Right lobe of liver (tissue), 6 donors: ENCODE results near the gene DIP2C. TPM values are rescaled to one million over a fixed set of nuclear protein-coding genes. Genes with fewer than 3 reads are reported as not detected.
"Not testable (repeated sequence)": the region's sequence is repeated elsewhere in the genome, so short reads cannot be mapped to it uniquely, and the experiment has no call there.

Experiments
- ATAC-seq, 4 donors: fragments of 200-7000 bp; cut with Tn5 transposase; one replicate each; pipeline ENCODE4 v1.9.1; 2020; ENCODE audit warnings: mild to moderate bottlenecking in 4 of 4, moderate library complexity in 4 of 4
- DNase-seq, 3 donors: peaks; one replicate each; pipeline ENCODE4 v3.0.0-alpha.2; 2020
- H3K27ac ChIP-seq, 3 donors: fragments of 200-600 bp; one replicate each; pipeline ENCODE4 v1.8.0; 2022
- H3K27me3 ChIP-seq, 2 donors: fragments of 200-600 bp; one replicate each; pipeline ENCODE4 v1.8.0; 2022
- H3K36me3 ChIP-seq, 4 donors: fragments of 200-600 bp; sonication (generic) in 1 of 4; one replicate each; pipeline versions ENCODE4 v1.5.1 to v1.8.0; 2017 to 2022; ENCODE audit warnings: control low read depth in 1 of 4
- H3K4me1 ChIP-seq, 4 donors: fragments of 200-600 bp; sonication (generic) in 1 of 4; one replicate each; pipeline versions ENCODE4 v1.5.1 to v1.8.0; 2017 to 2022; ENCODE audit warnings: control low read depth in 1 of 4
- H3K4me3 ChIP-seq, 3 donors: fragments of 200-600 bp; one replicate each; pipeline ENCODE4 v1.8.0; 2022
- H3K9me3 ChIP-seq, 4 donors: fragments of 200-600 bp; sonication (generic) in 1 of 4; one replicate each; pipeline versions ENCODE4 v1.5.1 to v1.8.0; 2017 to 2022; ENCODE audit warnings: control low read depth in 1 of 4
- CTCF ChIP-seq, 4 donors: fragments of 200-600 bp in 3 of 4; fragments of 450-650 bp in 1 of 4; IDR thresholded peaks; one replicate each; pipeline versions ENCODE4 v1.5.1 to v1.8.0; 2016 to 2022; ENCODE audit warnings: antibody characterized with exemption in 4 of 4, mild to moderate bottlenecking in 2 of 4
- POLR2A ChIP-seq: fragments of 450-650 bp; IDR thresholded peaks from one replicate; pipeline ENCODE4 v1.6.1; 2017; ENCODE audit warnings: antibody characterized with exemption, mild to moderate bottlenecking
- WGBS: methylation state at CpG from one replicate; pipeline ENCODE4 v1.1.6; 2018; ENCODE audit warnings: low coverage, low lambda C conversion rate; ENCODE audit not compliant: insufficient coverage; ENCODE audit errors: missing lambda C conversion rate; 5-methylcytosine and 5-hydroxymethylcytosine counted together
- intact Hi-C, 2 donors: fragments of 100-400 bp; cut with DNase I; formaldehyde crosslinking; loops; one replicate each; pipeline versions ENCODE4 v1.11.2 to v1.14.1; 2022
- total RNA-seq, 6 experiments: library from RNA; depleted of rRNA in 2 of 6; stranded (reverse); fragments of >200 nt in 2 of 6; fragmentation: NEBNext Ultra II Directional in 3 of 6; extraction: Animal tissue kit (Norgen Biotek cat#: 25700) in 3 of 6; gene quantifications; one replicate each; pipeline versions ENCODE4 v1.1.0 to v1.2.4, GENCODE V29; 2016 to 2023
- donor health status: DM: no; HTN: yes; CAD: no.
- donor health status: DM: no; HTN: no; CAD: no.
- donor health status: DM: no; HTN: no; CAD: no.
- donor health status: DM: no; HTN: yes; CAD: no.
- donor health status: DM: no; HTN: yes; CAD: no.

DIP2C gene
- total RNA-seq, 6 experiments from 2014 or later, result 8.0 to 13.5 (median 11.7) TPM

- WGBS, result 82% methylated on average over 9 of the region's 9 CpGs
- intact Hi-C loops, result no loop called here
- Histone ChIP-seq H3K36me3 (no peaks in the 10 kb centered on the region), H3K4me1 (no peaks in the 10 kb centered on the region), H3K27ac (no peak overlapping the region), H3K4me3 (no peak overlapping the region), H3K27me3 (no peaks in the 10 kb centered on the region), H3K9me3 (no peaks in the 10 kb centered on the region)
- no peak for ATAC-seq
- TF ChIP-seq CTCF (IDR thresholded peaks at IDR 0.05), result no peak
- no peak for TF ChIP-seq POLR2A
- DNase-seq, result no peak
These were observed 261.5 kb downstream of the DIP2C start for GRCh38 chr10:427761-428519.

- intact Hi-C loops, H3K4me3 ChIP-seq, H3K27ac ChIP-seq, H3K36me3 ChIP-seq, H3K9me3 ChIP-seq, DNase-seq, H3K4me1 ChIP-seq, H3K27me3 ChIP-seq, ATAC-seq: not testable (repeated sequence)
- 93% methylated on average over 9 of the region's 12 CpGs for WGBS
These were observed 264.1 kb downstream of the DIP2C start for GRCh38 chr10:425365-425764.

- 85% methylated on average over 10 of the region's 11 CpGs for WGBS
These were observed 264.7 kb downstream of the DIP2C start for GRCh38 chr10:424724-425123.

GRCh38 chr10:423178-423577 lies 266.3 kb downstream of the DIP2C start:
- intact Hi-C loops, result no loop called here
- no peak overlapping the region for H3K4me3 ChIP-seq
- H3K4me1 ChIP-seq, result no peaks in the 10 kb centered on the region
- peaks cover 0 to 11% (median 0%) of the 10 kb centered on the region in 4 donors for H3K36me3 ChIP-seq
- H3K9me3 ChIP-seq, result no peaks in the 10 kb centered on the region
- WGBS, result 100% methylated on average over 4 of the region's 7 CpGs
- H3K27me3 ChIP-seq, result no peaks in the 10 kb centered on the region
- DNase-seq (no peak), ATAC-seq (no peak)
- H3K27ac ChIP-seq, result no peak overlapping the region
- TF ChIP-seq POLR2A (no peak), CTCF (IDR thresholded peaks at IDR 0.05) (no peak)

More at GRCh38 chr10:424724-425123, 264.7 kb downstream of the DIP2C start:
- H3K27me3 ChIP-seq, H3K4me1 ChIP-seq, DNase-seq, H3K4me3 ChIP-seq, H3K27ac ChIP-seq, H3K36me3 ChIP-seq, H3K9me3 ChIP-seq, ATAC-seq, intact Hi-C loops: not testable (repeated sequence)

- no peaks in the 10 kb centered on the region for H3K4me1 ChIP-seq
- TF ChIP-seq POLR2A, result no peak
- no peak for TF ChIP-seq CTCF (IDR thresholded peaks at IDR 0.05)
- H3K27ac ChIP-seq, result no peak overlapping the region
- no peak overlapping the region for H3K4me3 ChIP-seq
- peak in 1 of 4 donors; percentile 25 for ATAC-seq
- no peak for DNase-seq
- no peaks in the 10 kb centered on the region for H3K27me3 ChIP-seq
- no peaks in the 10 kb centered on the region for H3K9me3 ChIP-seq
- WGBS, result 0% methylated on average over 1 of the region's 14 CpGs
- H3K36me3 ChIP-seq, result peaks cover 0 to 11% (median 0%) of the 10 kb centered on the region in 4 donors
- intact Hi-C loops, result no loop called here
These were observed 266.8 kb downstream of the DIP2C start for GRCh38 chr10:422675-423074.
